GM12878 (cell line): ENCODE results near the gene SNCA. TPM values are rescaled to one million over a fixed set of nuclear protein-coding genes. Genes with fewer than 3 reads are reported as not detected.

ENCODE experiments used
- ATAC-seq: fragments of 200-7000 bp; cut with Tn5 transposase; 3 replicates; pipeline ENCODE4 v1.9.1; 2020; ENCODE audit warnings: mild to moderate bottlenecking, moderate library complexity
- BruUV-seq: library from RNA; stranded (reverse); fragments of 400-500 nt; replicated peaks from 2 replicates; lab custom pipeline; 2021; lab: Mats Ljungman, UMichigan
- CTCF ChIA-PET: fragments of 300-600 bp; sonication (Branson Sonifier 250); formaldehyde crosslinking; extraction: SDS; loops from one replicate; lab custom pipeline; 2021; ENCODE audit warnings: inconsistent platforms; lab: Yijun Ruan, JAX
- POLR2A ChIA-PET: fragments of 350-600 bp; formaldehyde crosslinking; extraction: SDS; loops from one replicate; lab custom pipeline; 2021; ENCODE audit warnings: inconsistent platforms; lab: Charles Lee
- RAD21 ChIA-PET: fragments of 300-600 bp; sonication (Branson Sonifier 250); formaldehyde crosslinking; loops from one replicate; lab custom pipeline; 2023; ENCODE audit warnings: antibody characterized with exemption; ENCODE audit not compliant: unreplicated experiment; lab: Charles Lee
- SMC1A ChIA-PET: fragments of 300-600 bp; sonication (Branson Sonifier 250); formaldehyde crosslinking; loops from one replicate; lab custom pipeline; 2023; ENCODE audit not compliant: unreplicated experiment, uncharacterized antibody; lab: Charles Lee
- DNase-seq: peaks from one replicate; pipeline ENCODE4 v3.0.0-alpha.2; 2011; ENCODE audit warnings: low read depth, low spot score
- FAIRE-seq: peaks from 3 replicates; lab custom pipeline; 2011; peaks lifted over from hg19 to GRCh38; lab: Jason Lieb, UNC
- H2AFZ ChIP-seq: 2 replicates; pipeline ENCODE4 v1.6.0; 2011; ENCODE audit warnings: low read depth, low read length, control low read depth; ENCODE audit not compliant: control insufficient read depth
- H3K27ac ChIP-seq: 2 replicates; pipeline ENCODE4 v1.5.1; 2011; ENCODE audit warnings: control low read depth; ENCODE audit not compliant: control insufficient read depth, insufficient read depth
- H3K27me3 ChIP-seq, 2 experiments: replicated peaks in 1 of 2; 2 replicates each; pipeline versions ENCODE4 v1.6.0 to v1.6.1; 2011; ENCODE audit warnings: low read length in 1 of 2; ENCODE audit not compliant: control insufficient read depth in 2 of 2, insufficient read depth in 2 of 2
- H3K36me3 ChIP-seq, 2 experiments: 2 replicates each; pipeline ENCODE4 v1.5.1; 2011; ENCODE audit warnings: low read length in 1 of 2; ENCODE audit not compliant: control insufficient read depth in 2 of 2, insufficient read depth in 2 of 2
- H3K4me1 ChIP-seq: 2 replicates; pipeline ENCODE4 v1.6.1; 2011; ENCODE audit warnings: mild to moderate bottlenecking, low read length, moderate library complexity, mixed read lengths; ENCODE audit not compliant: control insufficient read depth, insufficient read depth
- H3K4me2 ChIP-seq: 2 replicates; pipeline ENCODE4 v1.6.0; 2011; ENCODE audit warnings: control low read depth; ENCODE audit not compliant: control insufficient read depth, insufficient read depth
- H3K4me3 ChIP-seq: fragments of 200-600 bp; sonication (generic); 2 replicates; pipeline ENCODE4 v1.5.1; 2016
- H3K79me2 ChIP-seq: 2 replicates; pipeline ENCODE4 v1.6.0; 2011; ENCODE audit warnings: low read length; ENCODE audit not compliant: control insufficient read depth, insufficient read depth
- H3K9ac ChIP-seq: 2 replicates; pipeline ENCODE4 v1.8.0; 2011; ENCODE audit warnings: low read length, control low read depth, mixed read lengths; ENCODE audit not compliant: control insufficient read depth, insufficient read depth
- H3K9me3 ChIP-seq: replicated peaks from 3 replicates; pipeline ENCODE4 v1.5.1; 2011; ENCODE audit warnings: mild to moderate bottlenecking, low read length; ENCODE audit not compliant: control insufficient read depth, insufficient read depth
- H4K20me1 ChIP-seq: 2 replicates; pipeline ENCODE4 v1.6.0; 2011; ENCODE audit not compliant: control insufficient read depth, insufficient read depth
- ATF7 ChIP-seq: fragments of 450-650 bp; IDR thresholded peaks from 2 replicates; pipeline ENCODE4 v1.6.1; 2016; ENCODE audit warnings: low read depth, mild to moderate bottlenecking
- CREB1 ChIP-seq: IDR thresholded peaks from 2 replicates; pipeline ENCODE4 v1.6.1; 2012; ENCODE audit warnings: low read depth, mild to moderate bottlenecking, inconsistent platforms
- CTCF ChIP-seq, 3 experiments: IDR thresholded peaks in 2 of 3; conservative IDR thresholded peaks in 1 of 3; 2 replicates each; pipeline ENCODE4 v1.5.1; 2011; ENCODE audit warnings: low read depth in 3 of 3, low read length in 3 of 3, mild to moderate bottlenecking in 3 of 3, control low read depth in 2 of 3, moderate library complexity in 2 of 3, inconsistent platforms in 1 of 3, mixed read lengths in 1 of 3; ENCODE audit not compliant: control insufficient read depth in 2 of 3, insufficient read depth in 1 of 3; ENCODE audit errors: extremely low read depth in 1 of 3
- ELK1 ChIP-seq: IDR thresholded peaks from 2 replicates; pipeline ENCODE4 v1.6.1; 2012; ENCODE audit warnings: low read depth, low read length, improper control_type of control experiment
- NBN ChIP-seq: fragments of 450-650 bp; IDR thresholded peaks from 2 replicates; pipeline ENCODE4 v1.6.1; 2016
- NR2F1 ChIP-seq: fragments of 450-650 bp; conservative IDR thresholded peaks from 2 replicates; pipeline ENCODE4 v1.6.1; 2017; ENCODE audit warnings: mild to moderate bottlenecking
- PML ChIP-seq: IDR thresholded peaks from 2 replicates; pipeline ENCODE4 v1.6.1; 2012; ENCODE audit warnings: low read length, inconsistent platforms
- SPI1 ChIP-seq: IDR thresholded peaks from 2 replicates; pipeline ENCODE4 v1.6.1; 2011; ENCODE audit warnings: low read depth, mild to moderate bottlenecking, low read length, moderate library complexity, borderline replicate concordance; ENCODE audit not compliant: insufficient read depth
- TCF12 ChIP-seq: IDR thresholded peaks from 2 replicates; pipeline ENCODE4 v1.6.1; 2011; ENCODE audit warnings: low read depth, mild to moderate bottlenecking, low read length
- TCF7 ChIP-seq: IDR thresholded peaks from 2 replicates; pipeline ENCODE4 v1.6.1; 2014; ENCODE audit warnings: antibody characterized with exemption, borderline replicate concordance
- WGBS: methylation state at CpG from one replicate; pipeline ENCODE4 v1.1.6; 2016; ENCODE audit warnings: low lambda C conversion rate; ENCODE audit not compliant: insufficient replicate concordance, insufficient coverage; ENCODE audit errors: missing lambda C conversion rate; 5-methylcytosine and 5-hydroxymethylcytosine counted together
- in situ Hi-C: fragments of 300-500 bp; cut with MboI; formaldehyde crosslinking; loops from 9 replicates; pipeline ENCODE4 v1.14.3; 2018; ENCODE audit warnings: mixed read lengths
- intact Hi-C: fragments of 100-400 bp; cut with micrococcal nuclease; formaldehyde crosslinking; loops from one replicate; pipeline ENCODE4 v1.14.2; 2022; ENCODE audit not compliant: unreplicated experiment
- polyA plus RNA-seq, 11 experiments: library from polyadenylated mRNA; depleted of rRNA in 4 of 11; unstranded in 6 of 11; stranded (reverse) in 5 of 11; fragments of >200 nt; fragmentation: Nextera tagmentation in 4 of 11; fragmentation: Illumina TruSeq in 1 of 11; extraction: Ambion mirVana in 4 of 11; extraction: Trizol in 1 of 11; gene quantifications; 1 replicate in 1 of 11; 2 replicates in 10 of 11; pipeline versions ENCODE4 v1.2.1 to v1.2.3, GENCODE V29; 2011 to 2016; ENCODE audit warnings: inconsistent platforms in 2 of 11, missing spikeins in 2 of 11, low read depth in 1 of 11
- total RNA-seq, 4 experiments: library from RNA; depleted of rRNA in 3 of 4; stranded (reverse); fragments of >200 nt in 3 of 4; fragmentation: Illumina TruSeq in 1 of 4; extraction: Trizol in 1 of 4; gene quantifications; 2 replicates each; pipeline versions ENCODE4 v1.2.1 to v1.2.3, GENCODE V29; 2013 to 2021

Gene SNCA
- total and polyA plus RNA-seq, 10 of the 15 experiments (the other 5 are each of a cell fraction or from before 2014, with no cell fraction given), result 0.22 TPM; not detected in 9

GRCh38 chr4:89871211-89871610, 34.2 kb upstream of the SNCA start (continued):
- TF ChIP-seq ATF7, result no peak
- TF ChIP-seq SPI1, result no peak
- no peak for TF ChIP-seq TCF12
- no peak for TF ChIP-seq NR2F1
- no peak for TF ChIP-seq TCF7
- TF ChIP-seq CREB1, result no peak
- TF ChIP-seq, all 136 proteins: peak for 0

GRCh38 chr4:89868999-89869589, 32.1 kb upstream of the SNCA start:
- intact Hi-C loops (no loop called here), in situ Hi-C loops (no loop called here)
- no peak overlapping the region for H3K9ac ChIP-seq
- ChIA-PET SMC1A (interaction anchor here (0.8 to 3.0 kb wide), 5 partner anchors 9 to 382 kb away, joined by 3 to 6 read pairs (median 3); no protein-coding TSS in a partner anchor), CTCF (interaction anchor here (0.7 to 2.2 kb wide), 9 partner anchors 10 to 705 kb away, joined by 3 to 8 read pairs (median 4); partner anchors contain the start of gene MMRN1), RAD21 (interaction anchor here (1.1 kb wide), 1 partner anchor 26 kb away, joined by 6 read pairs; the partner anchor contains the start of gene MMRN1), POLR2A (no interaction called here)
- H3K27me3 ChIP-seq, result no peaks in the 10 kb centered on the region
- no peak for DNase-seq
- TF ChIP-seq NBN (no peak), PML (no peak), CTCF (IDR thresholded peaks at IDR 0.05 in 2 of 3, conservative IDR thresholded peaks at IDR 0.05 in 1 of 3; ENCODE audit: control insufficient read depth in 2 of 3, extremely low read depth in 1 of 3, insufficient read depth in 1 of 3, low read depth in 3 of 3, low read length in 3 of 3) (peak in 1 of 3 experiments; percentile 11; a peak in 2 of 6 replicates), ELK1 (no peak)
- H3K79me2 ChIP-seq, result no peaks in the 10 kb centered on the region
- no TSS peak for BruUV-seq
- no peaks in the 10 kb centered on the region for H4K20me1 ChIP-seq
- no peak overlapping the region for H3K4me3 ChIP-seq
- no peaks in the 10 kb centered on the region for H3K9me3 ChIP-seq
- no peak for FAIRE-seq
- no peaks in the 10 kb centered on the region for H3K36me3 ChIP-seq
- H3K27ac ChIP-seq, result no peak overlapping the region
- no peak for ATAC-seq
- 0% methylated on average over 2 of the region's 2 CpGs for WGBS
- no peaks in the 10 kb centered on the region for H3K4me1 ChIP-seq
- no peak overlapping the region for H2AFZ ChIP-seq
- H3K4me2 ChIP-seq, result no peak overlapping the region
